Amniotic epithelial cell (primary cell): ENCODE data around the gene ZNF221.
"Not testable (repeated sequence)": the region's sequence is repeated elsewhere in the genome, so short reads cannot be mapped to it uniquely, and the experiment has no call there.

Experiments
- DNase-seq: peaks from one replicate; pipeline ENCODE4 v3.0.0-alpha.2; 2010; ENCODE audit warnings: low read depth

The ZNF221 gene

GRCh38 chr19:43950834-43951645 is at the start of gene ZNF221:
ZNF221 (plus strand) TSS chr19:43951228; CDS start chr19:43962727, 11,499 bp downstream.
- peak; percentile 100 for DNase-seq

- DNase-seq: peak; percentile 90
Observed at GRCh38 chr19:43901395-43902390, 49.3 kb upstream of the ZNF221 start.

GRCh38 chr19:43902399-43902798 is 48.6 kb upstream of the ZNF221 start:
- no peak for DNase-seq

GRCh38 chr19:43905897-43906296 is 45.1 kb upstream of the ZNF221 start:
- no peak for DNase-seq

GRCh38 chr19:43906774-43907173 is 44.3 kb upstream of the ZNF221 start:
- no peak for DNase-seq

GRCh38 chr19:43908659-43909058 is 42.4 kb upstream of the ZNF221 start:
- no peak for DNase-seq

GRCh38 chr19:43910884-43911283 is 40.1 kb upstream of the ZNF221 start:
- no peak for DNase-seq

- peak; percentile 31 for DNase-seq
Observed at GRCh38 chr19:43913383-43913782, 37.6 kb upstream of the ZNF221 start.

GRCh38 chr19:43914051-43914450 is 37.0 kb upstream of the ZNF221 start:
- DNase-seq: no peak

- DNase-seq: no peak
Observed at GRCh38 chr19:43923875-43924274, 27.2 kb upstream of the ZNF221 start.

- DNase-seq: no peak
Observed at GRCh38 chr19:43928820-43929219, 22.2 kb upstream of the ZNF221 start.

GRCh38 chr19:43934055-43934984 is 16.7 kb upstream of the ZNF221 start:
- peak; percentile 22 for DNase-seq

GRCh38 chr19:43934985-43935708 is 15.9 kb upstream of the ZNF221 start, which contains the start of gene ZNF45:
ZNF45 (minus strand) TSS chr19:43935282; CDS start chr19:43922185, 13,097 bp downstream.
- peak; percentile 87 for DNase-seq

GRCh38 chr19:43936188-43936587 is 14.8 kb upstream of the ZNF221 start:
- DNase-seq: no peak

GRCh38 chr19:43939557-43940260 is 11.3 kb upstream of the ZNF221 start:
- no peak for DNase-seq

GRCh38 chr19:43940719-43941118 is 10.3 kb upstream of the ZNF221 start:
- DNase-seq: no peak

GRCh38 chr19:43941209-43941608 is 9.8 kb upstream of the ZNF221 start:
- no peak for DNase-seq

GRCh38 chr19:43947412-43947811 is 3.6 kb upstream of the ZNF221 start:
- not testable (repeated sequence) for DNase-seq

- DNase-seq: not testable (repeated sequence)
Observed at GRCh38 chr19:43949803-43950202, 1.2 kb upstream of the ZNF221 start.

- DNase-seq: no peak
Observed at GRCh38 chr19:43956827-43957226, 5.8 kb downstream of the ZNF221 start.
